ENCODE measurements around the gene RPS3. TPM values are rescaled to one million over a fixed set of nuclear protein-coding genes. Genes with fewer than 3 reads are reported as not detected.

The RPS3 gene
- total and polyA plus RNA-seq, 2 experiments from 2014 or later, result 1,745 to 2,793 TPM

DNA sequence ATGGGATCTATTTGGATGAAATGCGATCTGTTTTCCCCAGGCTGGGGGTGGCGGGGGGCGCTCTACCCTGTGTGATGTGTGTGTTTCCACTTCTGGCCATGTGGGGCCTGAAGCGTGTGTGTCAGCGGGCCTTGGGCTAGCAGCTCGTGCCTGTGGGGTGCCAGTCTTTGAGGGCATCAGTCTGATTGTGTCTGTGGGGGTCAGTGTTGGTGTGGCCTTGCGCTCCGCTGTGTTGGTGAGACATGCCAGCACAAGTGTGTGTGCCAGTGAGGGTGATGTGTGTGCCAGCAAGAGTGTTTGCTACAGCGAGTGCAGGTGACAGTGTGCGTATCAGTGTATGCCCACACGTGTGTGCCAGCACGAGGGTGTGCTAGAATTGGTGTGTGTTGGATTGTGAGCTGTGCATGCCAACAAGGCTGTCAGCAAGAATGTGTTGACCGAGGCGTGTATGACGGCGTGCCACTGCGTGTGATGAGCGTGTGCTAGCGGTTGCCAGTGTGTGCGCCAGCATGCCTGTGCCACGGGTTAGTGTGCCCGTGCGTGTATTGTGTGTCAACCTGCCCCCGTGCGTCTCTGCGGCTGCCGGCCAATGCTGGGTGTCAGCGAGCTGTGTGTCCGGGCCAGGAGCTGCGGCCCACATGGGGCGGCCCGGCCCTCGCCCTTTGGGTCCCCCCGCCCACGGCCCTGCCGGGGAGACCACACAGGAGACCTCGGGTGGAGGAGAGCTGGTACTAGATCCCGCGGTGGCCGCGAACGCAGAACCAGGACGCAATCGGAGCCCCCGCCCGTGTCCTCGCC lies 48.4 kb upstream of the RPS3 start (continued):
- no peak for TF ChIP-seq ZNF462 (CRISPR knock-in tag; IDR thresholded peaks at IDR 0.05)
- peak; percentile 29; the same call in 1 of the 2 replicates for TF ChIP-seq CREB1 (CRISPR knock-in tag; IDR thresholded peaks at IDR 0.05; ENCODE audit: low read depth)
- TF ChIP-seq STAT1 (IDR thresholded peaks at IDR 0.05; ENCODE audit: unreplicated experiment), result no peak
- no peak for TF ChIP-seq EZH2phosphoT487 (IDR thresholded peaks at IDR 0.05; ENCODE audit: unreplicated experiment)
- TF ChIP-seq, protein P1, sequence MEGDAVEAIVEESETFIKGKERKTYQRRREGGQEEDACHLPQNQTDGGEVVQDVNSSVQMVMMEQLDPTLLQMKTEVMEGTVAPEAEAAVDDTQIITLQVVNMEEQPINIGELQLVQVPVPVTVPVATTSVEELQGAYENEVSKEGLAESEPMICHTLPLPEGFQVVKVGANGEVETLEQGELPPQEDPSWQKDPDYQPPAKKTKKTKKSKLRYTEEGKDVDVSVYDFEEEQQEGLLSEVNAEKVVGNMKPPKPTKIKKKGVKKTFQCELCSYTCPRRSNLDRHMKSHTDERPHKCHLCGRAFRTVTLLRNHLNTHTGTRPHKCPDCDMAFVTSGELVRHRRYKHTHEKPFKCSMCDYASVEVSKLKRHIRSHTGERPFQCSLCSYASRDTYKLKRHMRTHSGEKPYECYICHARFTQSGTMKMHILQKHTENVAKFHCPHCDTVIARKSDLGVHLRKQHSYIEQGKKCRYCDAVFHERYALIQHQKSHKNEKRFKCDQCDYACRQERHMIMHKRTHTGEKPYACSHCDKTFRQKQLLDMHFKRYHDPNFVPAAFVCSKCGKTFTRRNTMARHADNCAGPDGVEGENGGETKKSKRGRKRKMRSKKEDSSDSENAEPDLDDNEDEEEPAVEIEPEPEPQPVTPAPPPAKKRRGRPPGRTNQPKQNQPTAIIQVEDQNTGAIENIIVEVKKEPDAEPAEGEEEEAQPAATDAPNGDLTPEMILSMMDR (conservative IDR thresholded peaks at IDR 0.05; ENCODE audit: low read depth in 2 of 2), result peak; percentile 22 to 30; a peak in 2 of 4 replicates
- no peak for TF ChIP-seq ETS1 (IDR thresholded peaks at IDR 0.05)
